Measurements from ENCODE around the gene GALNT14.
"Not testable (repeated sequence)": the region's sequence is repeated elsewhere in the genome, so short reads cannot be mapped to it uniquely, and the experiment has no call there.

GALNT14 gene

GRCh38 chr2:30920511-30920910 lies 217.7 kb downstream of the GALNT14 start:
- TF ChIP-seq CTCF (IDR thresholded peaks at IDR 0.05) (no peak), ZFX (IDR thresholded peaks at IDR 0.05; ENCODE audit: borderline replicate concordance) (no peak)
- no peak overlapping the region for H3K27ac ChIP-seq

GRCh38 chr2:30915486-30915885 lies 222.8 kb downstream of the GALNT14 start:
- TF ChIP-seq CTCF (IDR thresholded peaks at IDR 0.05) (peak; percentile 26), ZFX (IDR thresholded peaks at IDR 0.05; ENCODE audit: borderline replicate concordance) (no peak)

GRCh38 chr2:30914456-30914855 lies 223.8 kb downstream of the GALNT14 start:
- TF ChIP-seq ZFX (IDR thresholded peaks at IDR 0.05; ENCODE audit: borderline replicate concordance): no peak
- no peak for TF ChIP-seq CTCF (IDR thresholded peaks at IDR 0.05)
- no peak overlapping the region for H3K27ac ChIP-seq

More at GRCh38 chr2:30915486-30915885, 222.8 kb downstream of the GALNT14 start:
- H3K27ac ChIP-seq: no peak overlapping the region

- TF ChIP-seq CTCF (IDR thresholded peaks at IDR 0.05) (no peak), ZFX (IDR thresholded peaks at IDR 0.05; ENCODE audit: borderline replicate concordance) (no peak)
- no peak overlapping the region for H3K27ac ChIP-seq
Measured at GRCh38 chr2:30912056-30912455, 226.2 kb downstream of the GALNT14 start.

- no peak overlapping the region for H3K27ac ChIP-seq
- TF ChIP-seq ZFX (IDR thresholded peaks at IDR 0.05; ENCODE audit: borderline replicate concordance) (no peak), CTCF (IDR thresholded peaks at IDR 0.05) (no peak)
Measured at GRCh38 chr2:30911327-30911726, 226.9 kb downstream of the GALNT14 start.

GRCh38 chr2:30910686-30911085 lies 227.6 kb downstream of the GALNT14 start:
- TF ChIP-seq ZFX (IDR thresholded peaks at IDR 0.05; ENCODE audit: borderline replicate concordance): no peak
- TF ChIP-seq CTCF (IDR thresholded peaks at IDR 0.05): no peak
- no peak overlapping the region for H3K27ac ChIP-seq

GRCh38 chr2:30904437-30904836 lies 233.8 kb downstream of the GALNT14 start:
- not testable (repeated sequence) for H3K27ac ChIP-seq

- no peak overlapping the region for H3K27ac ChIP-seq
- TF ChIP-seq CTCF (IDR thresholded peaks at IDR 0.05) (no peak), ZFX (IDR thresholded peaks at IDR 0.05; ENCODE audit: borderline replicate concordance) (no peak)
Measured at GRCh38 chr2:30903326-30903725, 234.9 kb downstream of the GALNT14 start.

Measured in 22Rv1 (cell line).